DOHH2 (cell line): ENCODE data around the gene CRIM1.

ENCODE experiments used
- CTCF ChIP-seq: fragments of 200-600 bp; sonication (generic); IDR thresholded peaks from one replicate; pipeline ENCODE4 v1.5.1; 2014; ENCODE audit warnings: antibody characterized with exemption, mild to moderate bottlenecking, low read depth, low read length; ENCODE audit not compliant: poor library complexity, severe bottlenecking
- EZH2phosphoT487 ChIP-seq: fragments of 200-600 bp; sonication (generic); IDR thresholded peaks from 2 replicates; pipeline ENCODE4 v1.6.1; 2017; ENCODE audit warnings: borderline replicate concordance, mild to moderate bottlenecking, antibody characterized with exemption, low read length, moderate library complexity, mixed read lengths

- TF ChIP-seq CTCF (no peak), EZH2phosphoT487 (no peak)
These were observed 78.0 kb downstream of the CRIM1 start for GRCh38 chr2:36433311-36434217.
